Peyer's patch (tissue), 4 donors: ENCODE results near the gene SUGP2. TPM values are rescaled to one million over a fixed set of nuclear protein-coding genes. Genes with fewer than 3 reads are reported as not detected.

ENCODE experiments used
- DNase-seq, 3 donors: peaks; one replicate each; pipeline ENCODE4 v3.0.0-alpha.2; 2017 to 2019
- H3K27ac ChIP-seq, 4 donors: fragments of 200-600 bp; sonication (generic); one replicate each; pipeline ENCODE4 v1.5.1; 2016 to 2019
- H3K27me3 ChIP-seq, 2 donors: fragments of 200-600 bp; sonication (generic); one replicate each; pipeline ENCODE4 v1.5.1; 2019
- H3K36me3 ChIP-seq, 3 donors: fragments of 200-600 bp; sonication (generic); one replicate each; pipeline ENCODE4 v1.5.1; 2016 to 2019
- H3K4me1 ChIP-seq, 4 donors: fragments of 200-600 bp; sonication (generic); one replicate each; pipeline ENCODE4 v1.5.1; 2016 to 2019
- H3K4me3 ChIP-seq, 4 donors: fragments of 200-600 bp; sonication (generic); 1 replicate in 3 of 4; 2 replicates in 1 of 4; pipeline ENCODE4 v1.5.1; 2016 to 2019; ENCODE audit warnings: mild to moderate bottlenecking in 1 of 4
- H3K9me3 ChIP-seq, 4 donors: fragments of 200-600 bp; sonication (generic); one replicate each; pipeline ENCODE4 v1.5.1; 2016 to 2019; ENCODE audit warnings: mild to moderate bottlenecking in 1 of 4
- CTCF ChIP-seq, 6 experiments: fragments of 450-650 bp in 4 of 6; fragments of 200-600 bp in 2 of 6; sonication (generic) in 1 of 6; IDR thresholded peaks; one replicate each; pipeline ENCODE4 v1.5.1; 2017 to 2019; ENCODE audit warnings: antibody characterized with exemption in 6 of 6, mild to moderate bottlenecking in 3 of 6, moderate library complexity in 1 of 6
- POLR2A ChIP-seq, 2 donors: fragments of 450-650 bp; IDR thresholded peaks; one replicate each; pipeline ENCODE4 v1.5.1; 2017; ENCODE audit warnings: antibody characterized with exemption in 2 of 2, mild to moderate bottlenecking in 2 of 2, moderate library complexity in 2 of 2
- total RNA-seq, 4 donors: library from RNA; depleted of rRNA; stranded (reverse); fragments of >200 nt; gene quantifications; one replicate each; pipeline ENCODE4 v1.1.0, GENCODE V29; 2016

Gene SUGP2
- total RNA-seq, 4 donors from 2014 or later: 32.9 to 157 (median 75.8) TPM

- no peaks in the 10 kb centered on the region for H3K9me3 ChIP-seq
- no peak overlapping the region for H3K4me3 ChIP-seq
- H3K4me1 ChIP-seq: no peaks in the 10 kb centered on the region
- TF ChIP-seq CTCF (IDR thresholded peaks at IDR 0.05) (no peak), POLR2A (IDR thresholded peaks at IDR 0.05) (no peak)
- peaks cover 0 to 69% (median 0%) of the 10 kb centered on the region in 3 donors for H3K36me3 ChIP-seq
- no peak for DNase-seq
- no peak overlapping the region for H3K27ac ChIP-seq
- H3K27me3 ChIP-seq: no peaks in the 10 kb centered on the region
Measured at GRCh38 chr19:18999896-19000620, 33.3 kb downstream of the SUGP2 start.

GRCh38 chr19:18999016-18999758, 34.1 kb downstream of the SUGP2 start:
- no peaks in the 10 kb centered on the region for H3K27me3 ChIP-seq
- H3K4me3 ChIP-seq: no peak overlapping the region
- H3K36me3 ChIP-seq: peaks cover 0 to 70% (median 0%) of the 10 kb centered on the region in 3 donors
- no peak for TF ChIP-seq POLR2A (IDR thresholded peaks at IDR 0.05)
- no peak for TF ChIP-seq CTCF (IDR thresholded peaks at IDR 0.05)
- H3K9me3 ChIP-seq: no peaks in the 10 kb centered on the region
- no peak for DNase-seq
- no peaks in the 10 kb centered on the region for H3K4me1 ChIP-seq
- H3K27ac ChIP-seq: no peak overlapping the region

- no peaks in the 10 kb centered on the region for H3K4me1 ChIP-seq
- peaks cover 0 to 70% (median 0%) of the 10 kb centered on the region in 3 donors for H3K36me3 ChIP-seq
- H3K9me3 ChIP-seq: no peaks in the 10 kb centered on the region
- no peak for TF ChIP-seq CTCF (IDR thresholded peaks at IDR 0.05)
- no peak overlapping the region for H3K27ac ChIP-seq
- no peaks in the 10 kb centered on the region for H3K27me3 ChIP-seq
- DNase-seq: no peak
- no peak overlapping the region for H3K4me3 ChIP-seq
Measured at GRCh38 chr19:18998276-18998675, 35.0 kb downstream of the SUGP2 start.

- TF ChIP-seq CTCF (IDR thresholded peaks at IDR 0.05) (no peak), POLR2A (IDR thresholded peaks at IDR 0.05) (no peak)
- H3K27ac ChIP-seq: no peak overlapping the region
- H3K4me3 ChIP-seq: no peak overlapping the region
- no peak for DNase-seq
- peaks cover 0 to 69% (median 0%) of the 10 kb centered on the region in 3 donors for H3K36me3 ChIP-seq
- H3K27me3 ChIP-seq: no peaks in the 10 kb centered on the region
- no peaks in the 10 kb centered on the region for H3K4me1 ChIP-seq
- no peaks in the 10 kb centered on the region for H3K9me3 ChIP-seq
Measured at GRCh38 chr19:18996796-18997394, 36.4 kb downstream of the SUGP2 start.

- H3K4me3 ChIP-seq: no peak overlapping the region
- H3K9me3 ChIP-seq: no peaks in the 10 kb centered on the region
- H3K36me3 ChIP-seq: peaks cover 0 to 69% (median 0%) of the 10 kb centered on the region in 3 donors
- DNase-seq: no peak
- H3K27ac ChIP-seq: no peak overlapping the region
- TF ChIP-seq POLR2A (IDR thresholded peaks at IDR 0.05) (no peak), CTCF (IDR thresholded peaks at IDR 0.05) (no peak)
- H3K4me1 ChIP-seq: no peaks in the 10 kb centered on the region
- no peaks in the 10 kb centered on the region for H3K27me3 ChIP-seq
Measured at GRCh38 chr19:18996351-18996750, 37.0 kb downstream of the SUGP2 start.
